HG03175 (cell line): Measurements from ENCODE around the gene HSPA13.
"Not testable (repeated sequence)": the region's sequence is repeated elsewhere in the genome, so short reads cannot be mapped to it uniquely, and the experiment has no call there.

Experiments used
- ATAC-seq: cut with Tn5 transposase; IDR thresholded peaks from one replicate; pipeline ENCODE4 v1.9.1; 2021; ENCODE audit warnings: mild to moderate bottlenecking, moderate library complexity; ENCODE audit not compliant: unreplicated experiment

The HSPA13 gene, protein sequence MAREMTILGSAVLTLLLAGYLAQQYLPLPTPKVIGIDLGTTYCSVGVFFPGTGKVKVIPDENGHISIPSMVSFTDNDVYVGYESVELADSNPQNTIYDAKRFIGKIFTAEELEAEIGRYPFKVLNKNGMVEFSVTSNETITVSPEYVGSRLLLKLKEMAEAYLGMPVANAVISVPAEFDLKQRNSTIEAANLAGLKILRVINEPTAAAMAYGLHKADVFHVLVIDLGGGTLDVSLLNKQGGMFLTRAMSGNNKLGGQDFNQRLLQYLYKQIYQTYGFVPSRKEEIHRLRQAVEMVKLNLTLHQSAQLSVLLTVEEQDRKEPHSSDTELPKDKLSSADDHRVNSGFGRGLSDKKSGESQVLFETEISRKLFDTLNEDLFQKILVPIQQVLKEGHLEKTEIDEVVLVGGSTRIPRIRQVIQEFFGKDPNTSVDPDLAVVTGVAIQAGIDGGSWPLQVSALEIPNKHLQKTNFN

GRCh38 chr21:14382835-14383595 is at the start of gene HSPA13:
Gene HSPA13 (minus strand): TSS chr21:14383146. CDS start chr21:14383119, 27 bp downstream.
- peak; percentile 97 for ATAC-seq

- no peak for ATAC-seq
Measured at GRCh38 chr21:14418920-14419319, 36.0 kb upstream of the HSPA13 start.

DNA sequence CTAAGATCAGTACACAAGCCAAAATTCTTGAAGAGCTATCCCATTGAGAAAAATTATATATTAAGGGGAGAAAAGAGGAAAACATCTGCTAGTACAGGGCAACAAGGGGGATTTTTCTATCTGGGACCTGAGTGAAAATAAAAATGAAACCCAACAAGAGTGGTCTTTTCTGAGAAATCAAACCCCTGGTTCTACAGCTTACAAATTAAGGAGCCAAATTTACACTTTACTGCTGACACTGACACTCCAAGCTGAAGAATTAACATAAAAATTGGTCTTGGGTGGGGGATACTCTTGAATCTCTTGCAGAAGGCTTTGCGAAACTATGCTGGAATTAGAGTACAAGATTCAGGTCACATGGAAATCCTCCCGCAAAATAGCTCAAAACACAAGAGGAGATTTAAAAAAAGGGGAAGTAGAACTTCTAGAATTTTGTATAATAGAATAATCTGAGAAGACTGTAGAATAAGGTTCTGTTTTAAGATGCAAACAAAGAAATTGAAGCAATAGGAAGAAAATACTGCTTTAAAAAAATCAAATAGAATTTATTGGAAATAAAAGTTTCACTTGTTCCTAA is 32.1 kb upstream of the HSPA13 start:
- no peak for ATAC-seq

DNA sequence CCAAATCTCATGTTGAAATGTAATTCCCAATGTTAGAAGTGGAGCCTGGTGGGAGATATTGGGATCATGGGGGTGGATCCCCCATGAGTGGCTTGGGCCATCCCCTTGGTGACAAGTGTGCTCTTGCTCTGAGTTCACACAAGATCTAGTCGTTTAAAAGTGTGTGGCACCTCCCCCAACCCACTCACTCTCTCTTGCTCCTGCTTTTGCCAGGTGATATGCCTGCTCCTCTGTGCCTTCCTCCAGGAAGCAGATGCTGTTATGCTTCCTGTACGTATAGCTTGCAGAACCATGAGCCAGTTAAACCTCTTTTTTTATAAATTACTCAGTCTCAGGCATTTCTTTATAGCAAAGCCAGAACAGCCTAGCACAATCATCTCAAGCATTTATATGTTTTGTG is 23.0 kb upstream of the HSPA13 start:
- ATAC-seq, result no peak

GRCh38 chr21:14405225-14405624 is 22.3 kb upstream of the HSPA13 start:
- no peak for ATAC-seq

DNA sequence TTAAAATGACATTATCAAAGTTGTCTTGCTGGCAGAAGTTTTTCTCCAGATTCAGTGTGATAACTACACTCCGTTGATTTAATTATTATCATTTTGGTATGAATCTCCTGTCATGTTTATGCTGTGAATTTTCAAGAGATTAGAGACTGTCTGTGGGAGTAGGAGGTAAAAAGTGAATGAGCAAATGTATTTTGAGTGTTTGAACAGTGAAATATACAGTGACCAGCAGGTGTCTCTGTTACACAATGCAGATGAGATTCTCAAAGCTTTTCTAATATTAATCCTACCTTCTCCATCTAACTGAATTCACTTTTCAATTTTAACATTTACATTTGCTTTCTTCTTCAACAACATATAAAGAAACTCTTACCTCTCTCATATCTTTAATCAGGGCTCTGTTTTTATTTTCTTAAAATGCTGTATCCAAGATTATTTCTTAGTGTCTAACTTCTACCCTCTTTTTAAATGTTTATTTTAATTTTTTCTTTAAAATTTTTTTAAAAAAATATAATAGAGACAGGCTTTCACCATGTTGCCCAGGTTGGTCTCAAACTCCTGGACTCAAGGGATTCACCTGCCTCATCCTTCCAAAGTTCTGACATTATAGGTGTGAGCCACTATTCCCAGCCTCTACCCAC is 20.9 kb upstream of the HSPA13 start:
- peak; percentile 69 for ATAC-seq

- no peak for ATAC-seq
Measured at GRCh38 chr21:14401217-14401616, 18.3 kb upstream of the HSPA13 start.

GRCh38 chr21:14388282-14388681 is 5.3 kb upstream of the HSPA13 start:
- no peak for ATAC-seq

- no peak for ATAC-seq
Measured at GRCh38 chr21:14384453-14384852, 1.5 kb upstream of the HSPA13 start.

GRCh38 chr21:14383596-14384180 is 742 bp upstream of the HSPA13 start:
- peak; percentile 23 for ATAC-seq

DNA sequence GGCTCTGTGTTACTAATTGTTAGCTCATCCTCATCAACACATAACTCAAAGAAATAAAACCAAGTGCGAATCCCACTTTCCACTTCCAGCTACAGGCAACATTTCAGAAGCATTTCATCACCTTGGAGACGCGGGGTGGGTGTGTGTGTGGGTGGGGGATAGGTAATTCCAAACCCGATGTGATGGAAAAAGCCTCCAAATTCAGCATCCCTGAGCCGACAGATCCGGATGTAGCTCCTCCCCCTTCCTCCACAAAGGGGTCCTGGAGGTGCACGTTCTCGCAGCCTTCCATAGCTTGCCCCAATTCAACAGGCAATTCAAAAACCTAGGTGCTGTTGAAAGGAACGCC is 486 bp downstream of the HSPA13 start:
- ATAC-seq, result no peak

- ATAC-seq, result no peak
Measured at GRCh38 chr21:14376854-14377253, 6.1 kb downstream of the HSPA13 start.

- no peak for ATAC-seq
Measured at GRCh38 chr21:14366998-14367397, 15.9 kb downstream of the HSPA13 start.

DNA sequence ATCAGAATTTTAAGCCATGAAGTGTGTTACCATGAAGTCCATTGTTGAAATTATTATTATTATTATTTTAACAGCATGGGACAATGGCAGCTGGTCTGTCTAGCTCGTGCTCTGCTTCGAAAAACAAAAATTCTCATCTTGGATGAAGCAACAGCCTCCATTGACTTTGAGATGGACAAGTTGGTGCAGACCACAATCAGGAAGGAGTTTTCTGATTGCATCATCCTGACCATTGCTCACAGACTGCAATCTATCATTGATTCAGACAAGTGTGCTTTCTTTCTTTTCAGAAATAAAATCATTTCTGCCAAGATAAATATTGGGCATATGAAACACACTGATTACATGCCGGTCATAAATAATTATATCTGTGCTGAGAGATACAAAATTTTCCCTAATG is 21.0 kb downstream of the HSPA13 start:
- ATAC-seq, result no peak

DNA sequence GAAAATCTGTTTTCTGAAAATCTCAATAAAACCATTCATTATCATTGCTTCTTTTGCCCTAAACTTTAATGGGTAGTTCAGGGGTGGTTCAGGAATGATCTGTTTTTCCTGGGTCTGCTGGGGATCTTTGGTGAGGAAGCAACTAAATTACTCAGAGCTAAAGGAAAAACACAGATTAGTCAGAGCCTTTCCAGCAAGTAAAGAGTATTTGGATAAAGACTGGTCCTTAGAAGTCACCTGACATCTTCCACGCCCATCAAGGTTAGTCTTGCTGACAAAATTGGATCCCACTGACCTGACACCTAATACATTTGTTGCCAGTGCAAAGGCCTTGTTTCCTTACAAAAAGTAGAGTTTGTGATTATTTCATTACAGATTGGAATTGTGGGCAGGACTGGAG is 24.2 kb downstream of the HSPA13 start:
- no peak for ATAC-seq

- ATAC-seq, result no peak
Measured at GRCh38 chr21:14356746-14357145, 26.2 kb downstream of the HSPA13 start.

- ATAC-seq, result no peak
Measured at GRCh38 chr21:14354515-14354914, 28.4 kb downstream of the HSPA13 start.

DNA sequence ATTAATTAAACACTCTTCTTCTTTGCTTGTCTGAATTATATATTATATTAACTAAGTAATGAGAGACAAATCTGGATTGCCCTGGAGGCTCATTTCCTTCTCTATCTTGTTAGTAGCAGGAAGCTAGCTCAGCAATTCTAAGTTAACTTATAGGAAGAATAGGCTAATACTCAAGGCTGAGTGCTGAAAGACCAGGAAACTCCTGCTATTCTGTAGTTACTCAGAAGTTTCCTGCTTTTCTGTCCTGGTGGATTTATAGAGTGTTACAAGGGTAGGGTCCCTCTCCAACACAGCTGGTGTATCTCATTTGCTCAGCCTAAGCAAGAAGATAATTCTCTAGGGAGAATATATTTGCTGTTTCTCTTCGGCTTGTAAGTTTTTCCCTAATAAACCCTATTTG is 29.2 kb downstream of the HSPA13 start:
- no peak for ATAC-seq

- ATAC-seq, result no peak
Measured at GRCh38 chr21:14353231-14353630, 29.7 kb downstream of the HSPA13 start.

DNA sequence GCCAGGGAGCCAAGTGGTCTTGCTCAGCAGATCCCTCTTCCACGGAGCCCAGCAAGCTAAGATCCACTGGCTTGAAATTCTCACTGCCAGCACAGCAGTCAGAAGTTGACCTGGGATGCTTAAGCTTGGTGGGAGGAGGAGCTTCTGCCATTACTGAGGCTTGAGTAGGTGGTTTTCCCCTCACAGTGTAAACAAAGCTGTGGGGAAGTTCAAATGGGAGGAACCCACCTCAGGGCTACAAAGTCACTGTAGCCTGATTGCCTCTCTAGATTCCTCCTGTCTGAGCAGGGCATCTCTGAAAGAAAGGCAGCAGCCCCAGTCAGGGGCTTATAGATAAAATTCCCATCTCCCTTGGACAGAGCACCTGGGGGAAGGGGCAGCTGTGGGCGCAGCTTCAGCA is 55.6 kb downstream of the HSPA13 start:
- ATAC-seq, result not testable (repeated sequence)

DNA sequence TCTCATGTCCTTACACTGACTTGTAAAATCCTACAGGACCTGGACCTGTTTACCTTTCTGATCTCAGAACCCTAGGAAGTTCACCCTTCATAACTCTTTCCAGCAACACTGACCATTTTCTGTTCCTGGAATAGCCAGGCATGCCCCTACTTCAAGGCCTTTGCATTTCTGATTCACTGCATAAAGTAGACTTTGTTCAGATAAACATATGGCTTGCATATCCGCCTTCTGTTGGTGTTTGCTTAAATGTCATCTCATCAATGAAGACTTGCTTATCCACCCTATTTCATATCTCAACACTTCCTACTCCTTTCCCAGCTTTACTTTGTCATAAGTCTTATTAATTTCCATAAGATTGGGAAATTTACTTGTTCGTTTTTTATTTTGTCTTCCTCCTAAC is 57.4 kb downstream of the HSPA13 start:
- no peak for ATAC-seq
